ENCODE data around the gene RFTN1. TPM values are rescaled to one million over a fixed set of nuclear protein-coding genes. Genes with fewer than 3 reads are reported as not detected.

RFTN1 gene
- total and polyA plus RNA-seq, 2 donors (not counting 1 experiment from before 2014, with no cell fraction given): 32.4 to 156 TPM

DNA sequence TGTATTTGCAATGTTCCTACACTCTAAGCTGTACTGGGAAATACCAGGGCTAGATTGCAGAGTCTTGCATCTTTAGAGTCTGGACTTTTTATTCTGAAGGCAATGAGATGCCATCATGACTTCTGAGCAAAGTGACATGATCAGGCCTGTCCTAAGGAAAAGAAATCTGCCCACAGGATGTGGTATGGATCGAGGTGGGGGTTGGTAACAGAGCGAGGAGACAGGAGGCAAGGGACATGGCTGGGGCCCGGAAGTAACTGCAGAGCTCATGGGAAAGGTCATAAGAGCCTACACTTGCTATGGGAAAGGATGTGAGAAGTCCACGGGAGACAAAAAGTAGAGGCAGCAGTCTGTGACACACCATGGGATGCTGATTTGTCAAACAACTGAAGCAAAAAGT, 126.9 kb downstream of the RFTN1 start:
- Mint-ChIP-seq H3K4me3 (no peak overlapping the region), H3K9me3 (ENCODE audit: insufficient read depth) (no peaks in the 10 kb centered on the region), H3K27me3 (no peaks in the 10 kb centered on the region), H3K4me1 (peaks cover 35% of the 10 kb centered on the region), H3K27ac (no peak overlapping the region)
- peaks cover 90% of the 10 kb centered on the region for H3K79me2 ChIP-seq (ENCODE audit: control insufficient read depth, insufficient read depth, low read length)
- ATAC-seq (ENCODE audit: low read depth) (no peak), DNase-seq (no peak)
- intact Hi-C loops (cut with micrococcal nuclease): no loop called here
- POLR2A ChIA-PET: no interaction called here
- H3K9ac ChIP-seq (ENCODE audit: low read length): no peak overlapping the region
- no peak for TF ChIP-seq EZH2 (IDR thresholded peaks at IDR 0.05; ENCODE audit: borderline replicate concordance, insufficient read depth, low read depth, low read length, poor library complexity, severe bottlenecking)
- TF ChIP-seq CTCF (IDR thresholded peaks at IDR 0.05): no peak
- H3K27ac ChIP-seq (ENCODE audit: low read length in 2 of 2): peak overlapping the region in 1 of 2 donors; percentile 17
- peaks cover 16% of the 10 kb centered on the region for H4K20me1 ChIP-seq (ENCODE audit: control insufficient read depth, insufficient read depth, low read length, poor library complexity, severe bottlenecking)
- H3K36me3 ChIP-seq (replicated peaks in 1 of 2; ENCODE audit: control extremely low read depth in 1 of 2, control insufficient read depth in 1 of 2, extremely low read depth in 1 of 2, insufficient read depth in 2 of 2, low read length in 1 of 2): peaks cover 4 to 10% of the 10 kb centered on the region in 2 experiments
- H3K4me2 ChIP-seq (replicated peaks; ENCODE audit: low read depth, low read length, poor library complexity, severe bottlenecking): no peak overlapping the region
- H3K4me1 ChIP-seq (ENCODE audit: control insufficient read depth in 2 of 2, insufficient read depth in 2 of 2, low read length in 2 of 2): peaks cover 5 to 10% of the 10 kb centered on the region in 2 donors
- H3K9me3 ChIP-seq (ENCODE audit: control extremely low read depth in 1 of 3, control insufficient read depth in 2 of 3, insufficient read depth in 1 of 3, low read length in 2 of 3): peaks cover 0 to 2% (median 0%) of the 10 kb centered on the region in 3 donors
- CTCF ChIA-PET: interaction anchor here (1.3 kb wide), 1 partner anchor 8 kb away, joined by 3 read pairs; no protein-coding TSS in a partner anchor
- 79% methylated on average over 4 of the region's 4 CpGs for WGBS (ENCODE audit: insufficient coverage)
- H3K27me3 ChIP-seq (replicated peaks in 1 of 4; ENCODE audit: control extremely low read depth in 1 of 4, control insufficient read depth in 3 of 4, insufficient read depth in 4 of 4, low read length in 3 of 4): no peaks in the 10 kb centered on the region
- no peak overlapping the region for H2AFZ ChIP-seq (ENCODE audit: insufficient read depth, low read depth, low read length, poor library complexity, severe bottlenecking)
- no peak overlapping the region for H3K4me3 ChIP-seq (ENCODE audit: control extremely low read depth in 1 of 5, extremely low read depth in 1 of 5, insufficient read depth in 1 of 5, low read depth in 2 of 5, low read length in 4 of 5)

DNA sequence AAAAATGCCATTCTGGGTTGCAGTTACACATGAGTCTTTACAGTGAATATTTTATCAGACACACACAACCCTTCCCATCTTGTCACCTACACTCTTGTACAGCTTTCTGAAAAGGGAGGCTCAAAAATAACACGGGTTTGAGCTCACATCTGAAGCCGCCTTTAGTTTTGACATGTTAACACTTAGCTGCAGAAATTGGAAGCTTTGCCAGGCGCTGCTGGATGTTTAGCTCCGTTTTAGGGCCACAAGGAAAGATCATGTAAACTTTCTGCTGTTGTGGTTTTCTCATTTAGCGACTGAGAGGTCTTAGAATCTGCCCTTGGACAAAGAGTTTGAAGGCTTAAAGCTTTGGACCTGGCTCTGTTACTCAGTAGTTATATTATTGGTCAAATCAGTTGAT, 128.3 kb downstream of the RFTN1 start:
- peaks cover 46% of the 10 kb centered on the region for H3K4me1 Mint-ChIP-seq
- peaks cover 91% of the 10 kb centered on the region for H3K79me2 ChIP-seq (ENCODE audit: control insufficient read depth, insufficient read depth, low read length)
- no peaks in the 10 kb centered on the region for H3K27me3 Mint-ChIP-seq
- H3K36me3 ChIP-seq (replicated peaks in 1 of 2; ENCODE audit: control extremely low read depth in 1 of 2, control insufficient read depth in 1 of 2, extremely low read depth in 1 of 2, insufficient read depth in 2 of 2, low read length in 1 of 2): peaks cover 4 to 10% of the 10 kb centered on the region in 2 experiments
- no peaks in the 10 kb centered on the region for H3K27me3 ChIP-seq (replicated peaks in 1 of 4; ENCODE audit: control extremely low read depth in 1 of 4, control insufficient read depth in 3 of 4, insufficient read depth in 4 of 4, low read length in 3 of 4)
- peaks cover 12% of the 10 kb centered on the region for H4K20me1 ChIP-seq (ENCODE audit: control insufficient read depth, insufficient read depth, low read length, poor library complexity, severe bottlenecking)
- 90% methylated on average over 4 of the region's 5 CpGs for WGBS (ENCODE audit: insufficient coverage)
- ATAC-seq (ENCODE audit: low read depth) (no peak), DNase-seq (no peak)
- H3K27ac ChIP-seq (ENCODE audit: low read length in 2 of 2): no peak overlapping the region
- no peak overlapping the region for H3K4me3 ChIP-seq (ENCODE audit: control extremely low read depth in 1 of 5, extremely low read depth in 1 of 5, insufficient read depth in 1 of 5, low read depth in 2 of 5, low read length in 4 of 5)
- H3K4me3 Mint-ChIP-seq: no peak overlapping the region
- H3K9ac ChIP-seq (ENCODE audit: low read length): no peak overlapping the region
- no peak overlapping the region for H2AFZ ChIP-seq (ENCODE audit: insufficient read depth, low read depth, low read length, poor library complexity, severe bottlenecking)
- no peak overlapping the region for H3K4me2 ChIP-seq (replicated peaks; ENCODE audit: low read depth, low read length, poor library complexity, severe bottlenecking)
- CTCF ChIA-PET: no interaction called here
- peaks cover 14 to 18% of the 10 kb centered on the region in 2 donors for H3K4me1 ChIP-seq (ENCODE audit: control insufficient read depth in 2 of 2, insufficient read depth in 2 of 2, low read length in 2 of 2)
- intact Hi-C loops (cut with micrococcal nuclease): no loop called here
- H3K27ac Mint-ChIP-seq: no peak overlapping the region
- TF ChIP-seq EZH2 (IDR thresholded peaks at IDR 0.05; ENCODE audit: borderline replicate concordance, insufficient read depth, low read depth, low read length, poor library complexity, severe bottlenecking): no peak
- TF ChIP-seq CTCF (IDR thresholded peaks at IDR 0.05): no peak
- POLR2A ChIA-PET: no interaction called here
- peaks cover 0 to 2% (median 0%) of the 10 kb centered on the region in 3 donors for H3K9me3 ChIP-seq (ENCODE audit: control extremely low read depth in 1 of 3, control insufficient read depth in 2 of 3, insufficient read depth in 1 of 3, low read length in 2 of 3)
- no peaks in the 10 kb centered on the region for H3K9me3 Mint-ChIP-seq (ENCODE audit: insufficient read depth)
